Measurements from ENCODE around the gene C12orf60.

C12orf60 gene

GRCh38 chr12:14766649-14767215 is 36.7 kb upstream of the C12orf60 start:
- H3K4me3 ChIP-seq (ENCODE audit: severe bottlenecking), result no peak overlapping the region
- no peaks in the 10 kb centered on the region for H3K27me3 ChIP-seq (ENCODE audit: insufficient read depth, poor library complexity, severe bottlenecking)
- no peaks in the 10 kb centered on the region for H3K9me3 ChIP-seq (ENCODE audit: severe bottlenecking)
- H3K27ac ChIP-seq (ENCODE audit: poor library complexity, severe bottlenecking), result no peak overlapping the region
- ATAC-seq (ENCODE audit: low read depth) (no peak), DNase-seq (ENCODE audit: low spot score) (no peak)
- H3K4me1 ChIP-seq (ENCODE audit: insufficient read depth, poor library complexity, severe bottlenecking), result no peaks in the 10 kb centered on the region
- TF ChIP-seq, protein P1, sequence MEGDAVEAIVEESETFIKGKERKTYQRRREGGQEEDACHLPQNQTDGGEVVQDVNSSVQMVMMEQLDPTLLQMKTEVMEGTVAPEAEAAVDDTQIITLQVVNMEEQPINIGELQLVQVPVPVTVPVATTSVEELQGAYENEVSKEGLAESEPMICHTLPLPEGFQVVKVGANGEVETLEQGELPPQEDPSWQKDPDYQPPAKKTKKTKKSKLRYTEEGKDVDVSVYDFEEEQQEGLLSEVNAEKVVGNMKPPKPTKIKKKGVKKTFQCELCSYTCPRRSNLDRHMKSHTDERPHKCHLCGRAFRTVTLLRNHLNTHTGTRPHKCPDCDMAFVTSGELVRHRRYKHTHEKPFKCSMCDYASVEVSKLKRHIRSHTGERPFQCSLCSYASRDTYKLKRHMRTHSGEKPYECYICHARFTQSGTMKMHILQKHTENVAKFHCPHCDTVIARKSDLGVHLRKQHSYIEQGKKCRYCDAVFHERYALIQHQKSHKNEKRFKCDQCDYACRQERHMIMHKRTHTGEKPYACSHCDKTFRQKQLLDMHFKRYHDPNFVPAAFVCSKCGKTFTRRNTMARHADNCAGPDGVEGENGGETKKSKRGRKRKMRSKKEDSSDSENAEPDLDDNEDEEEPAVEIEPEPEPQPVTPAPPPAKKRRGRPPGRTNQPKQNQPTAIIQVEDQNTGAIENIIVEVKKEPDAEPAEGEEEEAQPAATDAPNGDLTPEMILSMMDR (IDR thresholded peaks at IDR 0.05; ENCODE audit: poor library complexity, severe bottlenecking), result no peak
- no peaks in the 10 kb centered on the region for H3K36me3 ChIP-seq (ENCODE audit: low read depth)

GRCh38 chr12:14767617-14768016 is 35.9 kb upstream of the C12orf60 start:
- Histone ChIP-seq H3K36me3 (ENCODE audit: low read depth) (no peaks in the 10 kb centered on the region), H3K9me3 (ENCODE audit: severe bottlenecking) (no peaks in the 10 kb centered on the region), H3K27me3 (ENCODE audit: insufficient read depth, poor library complexity, severe bottlenecking) (no peaks in the 10 kb centered on the region), H3K27ac (ENCODE audit: poor library complexity, severe bottlenecking) (no peak overlapping the region), H3K4me1 (ENCODE audit: insufficient read depth, poor library complexity, severe bottlenecking) (no peaks in the 10 kb centered on the region), H3K4me3 (ENCODE audit: severe bottlenecking) (no peak overlapping the region)
- ATAC-seq (ENCODE audit: low read depth), result no peak
- TF ChIP-seq, protein P1 (IDR thresholded peaks at IDR 0.05; ENCODE audit: poor library complexity, severe bottlenecking), result no peak
- DNase-seq (ENCODE audit: low spot score), result no peak

GRCh38 chr12:14768823-14769405 is 34.6 kb upstream of the C12orf60 start:
- no peak for ATAC-seq (ENCODE audit: low read depth)
- peak overlapping the region; percentile 82 for H3K27ac ChIP-seq (ENCODE audit: poor library complexity, severe bottlenecking)
- DNase-seq (ENCODE audit: low spot score), result no peak
- H3K27me3 ChIP-seq (ENCODE audit: insufficient read depth, poor library complexity, severe bottlenecking), result no peaks in the 10 kb centered on the region
- TF ChIP-seq, protein P1 (IDR thresholded peaks at IDR 0.05; ENCODE audit: poor library complexity, severe bottlenecking), result no peak
- H3K4me1 ChIP-seq (ENCODE audit: insufficient read depth, poor library complexity, severe bottlenecking), result no peaks in the 10 kb centered on the region
- no peaks in the 10 kb centered on the region for H3K36me3 ChIP-seq (ENCODE audit: low read depth)
- no peaks in the 10 kb centered on the region for H3K9me3 ChIP-seq (ENCODE audit: severe bottlenecking)
- peak overlapping the region; percentile 68 for H3K4me3 ChIP-seq (ENCODE audit: severe bottlenecking)

DNA sequence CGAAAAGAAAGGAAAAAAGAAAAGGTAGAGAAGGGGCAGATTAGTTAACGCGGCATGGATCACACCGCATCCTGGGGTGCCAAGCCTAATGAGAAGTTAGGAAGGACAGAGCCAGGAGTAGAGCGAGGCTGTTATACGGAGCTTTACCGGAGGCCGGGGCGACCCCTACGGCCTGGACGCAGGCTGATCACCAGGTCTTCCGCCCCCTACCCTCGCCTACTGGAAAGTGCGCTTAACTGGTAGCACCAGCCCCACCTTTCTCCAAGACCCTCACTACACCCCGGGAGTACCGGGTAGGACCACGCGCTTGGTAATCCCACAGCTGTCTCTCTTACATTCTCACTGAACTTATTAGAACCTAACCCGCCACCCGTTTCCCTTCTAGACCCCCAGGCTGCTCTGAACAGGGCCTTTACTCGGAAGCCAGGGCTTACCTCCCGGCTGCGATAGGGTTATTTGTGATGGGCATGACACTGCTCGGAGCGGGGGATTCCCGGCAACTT is 34.0 kb upstream of the C12orf60 start:
- no peak for DNase-seq (ENCODE audit: low spot score)
- TF ChIP-seq, protein P1 (IDR thresholded peaks at IDR 0.05; ENCODE audit: poor library complexity, severe bottlenecking), result no peak
- H3K27me3 ChIP-seq (ENCODE audit: insufficient read depth, poor library complexity, severe bottlenecking), result no peaks in the 10 kb centered on the region
- H3K4me3 ChIP-seq (ENCODE audit: severe bottlenecking), result peak overlapping the region; percentile 68
- H3K9me3 ChIP-seq (ENCODE audit: severe bottlenecking), result no peaks in the 10 kb centered on the region
- H3K36me3 ChIP-seq (ENCODE audit: low read depth), result no peaks in the 10 kb centered on the region
- H3K27ac ChIP-seq (ENCODE audit: poor library complexity, severe bottlenecking), result peak overlapping the region; percentile 82
- peak; percentile 7; the same call in 1 of the 3 replicates for ATAC-seq (ENCODE audit: low read depth)
- H3K4me1 ChIP-seq (ENCODE audit: insufficient read depth, poor library complexity, severe bottlenecking), result no peaks in the 10 kb centered on the region

- TF ChIP-seq, protein P1 (IDR thresholded peaks at IDR 0.05; ENCODE audit: poor library complexity, severe bottlenecking), result peak; percentile 58
- Histone ChIP-seq H3K27me3 (ENCODE audit: insufficient read depth, poor library complexity, severe bottlenecking) (no peaks in the 10 kb centered on the region), H3K4me1 (ENCODE audit: insufficient read depth, poor library complexity, severe bottlenecking) (no peaks in the 10 kb centered on the region), H3K36me3 (ENCODE audit: low read depth) (no peaks in the 10 kb centered on the region), H3K9me3 (ENCODE audit: severe bottlenecking) (no peaks in the 10 kb centered on the region), H3K27ac (ENCODE audit: poor library complexity, severe bottlenecking) (peak overlapping the region; percentile 82), H3K4me3 (ENCODE audit: severe bottlenecking) (peak overlapping the region; percentile 68)
- DNase-seq (ENCODE audit: low spot score) (no peak), ATAC-seq (ENCODE audit: low read depth) (peak; percentile 52)
Observed at GRCh38 chr12:14769969-14770495, 33.4 kb upstream of the C12orf60 start.
